Tibial nerve (tissue), 4 donors: ENCODE results near the gene SYP. TPM values are rescaled to one million over a fixed set of nuclear protein-coding genes. Genes with fewer than 3 reads are reported as not detected.
A peak's percentile ranks its signal among the peaks of the same experiment; 100 is the strongest.

Experiments
- DNase-seq, 2 donors: peaks; one replicate each; pipeline ENCODE4 v3.0.0-alpha.2; 2019; ENCODE audit warnings: low spot score in 2 of 2
- H3K27ac ChIP-seq, 4 donors: fragments of 200-600 bp; sonication (generic) in 3 of 4; one replicate each; pipeline ENCODE4 v1.5.1; 2017 to 2019; ENCODE audit warnings: mild to moderate bottlenecking in 1 of 4
- H3K27me3 ChIP-seq, 2 donors: fragments of 200-600 bp; sonication (generic) in 1 of 2; one replicate each; pipeline versions ENCODE4 v1.5.1 to v1.6.0; 2017 to 2019
- H3K36me3 ChIP-seq, 3 donors: fragments of 200-600 bp; sonication (generic); one replicate each; pipeline ENCODE4 v1.5.1; 2018 to 2019
- H3K4me1 ChIP-seq, 4 donors: fragments of 200-600 bp; sonication (generic) in 3 of 4; one replicate each; pipeline ENCODE4 v1.5.1; 2017 to 2019
- H3K4me3 ChIP-seq, 4 donors: fragments of 200-600 bp; sonication (generic) in 3 of 4; one replicate each; pipeline ENCODE4 v1.5.1; 2017 to 2019; ENCODE audit warnings: mild to moderate bottlenecking in 1 of 4, moderate library complexity in 1 of 4
- H3K9me3 ChIP-seq, 4 donors: fragments of 200-600 bp; sonication (generic) in 3 of 4; one replicate each; pipeline ENCODE4 v1.5.1; 2017 to 2019
- EP300 ChIP-seq, 2 donors: sonication (generic); formaldehyde crosslinking; IDR thresholded peaks; one replicate each; pipeline ENCODE4 v1.6.1; 2017; ENCODE audit warnings: antibody characterized with exemption in 2 of 2, mild to moderate bottlenecking in 1 of 2
- POLR2A ChIP-seq, 2 donors: fragments of 450-650 bp; IDR thresholded peaks; one replicate each; pipeline ENCODE4 v1.6.1; 2017; ENCODE audit warnings: antibody characterized with exemption in 2 of 2, mild to moderate bottlenecking in 2 of 2, moderate library complexity in 2 of 2
- WGBS, 2 donors: methylation state at CpG; one replicate each; pipeline ENCODE4 v1.1.5; 2018; 5-methylcytosine and 5-hydroxymethylcytosine counted together
- total RNA-seq, 4 donors: library from RNA; depleted of rRNA; stranded (reverse); fragments of >200 nt; gene quantifications; one replicate each; pipeline ENCODE4 v1.1.0, GENCODE V29; 2016
- TF ChIP-seq, protein P1 (sequence below), 5 experiments: fragments of 200-600 bp in 3 of 5; fragments of 450-650 bp in 2 of 5; sonication (generic) in 3 of 5; IDR thresholded peaks; one replicate each; pipeline ENCODE4 v1.5.1; 2016 to 2019; ENCODE audit warnings: antibody characterized with exemption in 5 of 5, mild to moderate bottlenecking in 3 of 5, moderate library complexity in 2 of 5

SYP gene
- total RNA-seq, 4 donors from 2014 or later = 3.1 to 9.9 (median 7.7) TPM

GRCh38 chrX:49177873-49178480, 22.0 kb downstream of the SYP start:
- no peaks in the 10 kb centered on the region for H3K27me3 ChIP-seq
- H3K27ac ChIP-seq = peak overlapping the region in 1 of 4 donors; percentile 37
- no peak for DNase-seq
- no peak overlapping the region for H3K4me3 ChIP-seq
- WGBS, 2 donors = 90 to 92% methylated on average over 8 to 17 of the region's 23 CpGs
- H3K4me1 ChIP-seq = peaks cover 0 to 2% (median under 1%) of the 10 kb centered on the region in 4 donors
- TF ChIP-seq, protein P1, sequence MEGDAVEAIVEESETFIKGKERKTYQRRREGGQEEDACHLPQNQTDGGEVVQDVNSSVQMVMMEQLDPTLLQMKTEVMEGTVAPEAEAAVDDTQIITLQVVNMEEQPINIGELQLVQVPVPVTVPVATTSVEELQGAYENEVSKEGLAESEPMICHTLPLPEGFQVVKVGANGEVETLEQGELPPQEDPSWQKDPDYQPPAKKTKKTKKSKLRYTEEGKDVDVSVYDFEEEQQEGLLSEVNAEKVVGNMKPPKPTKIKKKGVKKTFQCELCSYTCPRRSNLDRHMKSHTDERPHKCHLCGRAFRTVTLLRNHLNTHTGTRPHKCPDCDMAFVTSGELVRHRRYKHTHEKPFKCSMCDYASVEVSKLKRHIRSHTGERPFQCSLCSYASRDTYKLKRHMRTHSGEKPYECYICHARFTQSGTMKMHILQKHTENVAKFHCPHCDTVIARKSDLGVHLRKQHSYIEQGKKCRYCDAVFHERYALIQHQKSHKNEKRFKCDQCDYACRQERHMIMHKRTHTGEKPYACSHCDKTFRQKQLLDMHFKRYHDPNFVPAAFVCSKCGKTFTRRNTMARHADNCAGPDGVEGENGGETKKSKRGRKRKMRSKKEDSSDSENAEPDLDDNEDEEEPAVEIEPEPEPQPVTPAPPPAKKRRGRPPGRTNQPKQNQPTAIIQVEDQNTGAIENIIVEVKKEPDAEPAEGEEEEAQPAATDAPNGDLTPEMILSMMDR (IDR thresholded peaks at IDR 0.05) = no peak
- TF ChIP-seq POLR2A (IDR thresholded peaks at IDR 0.05) (no peak), EP300 (IDR thresholded peaks at IDR 0.05) (no peak)
- no peaks in the 10 kb centered on the region for H3K9me3 ChIP-seq
- H3K36me3 ChIP-seq = peaks cover 0 to 68% (median 0%) of the 10 kb centered on the region in 3 donors

DNA sequence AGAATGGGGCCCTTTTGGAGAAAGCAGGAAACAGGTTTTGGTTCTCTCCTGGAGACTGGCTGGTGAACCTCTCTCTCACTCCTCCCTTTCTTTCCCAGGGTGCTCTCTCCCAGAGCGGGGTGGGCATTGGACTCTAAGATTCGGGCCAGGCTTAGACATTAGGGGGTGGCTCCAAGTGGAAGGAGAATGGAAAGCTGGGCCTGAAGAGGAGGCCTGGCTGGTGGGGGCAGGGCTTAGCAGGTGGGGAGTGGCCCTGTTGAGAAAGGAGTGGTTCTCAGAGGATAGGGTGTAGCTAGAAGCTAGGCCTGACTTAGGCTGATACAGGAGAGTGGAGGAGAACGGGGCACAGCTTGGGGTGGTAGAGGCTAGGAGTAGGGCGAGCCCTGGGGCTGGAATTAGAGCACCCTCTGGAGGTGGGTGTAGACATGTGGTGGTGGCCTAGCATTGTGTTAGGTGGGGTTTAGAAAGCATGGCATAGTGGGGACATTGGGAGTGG, 22.6 kb downstream of the SYP start:
- DNase-seq = no peak
- H3K36me3 ChIP-seq = peaks cover 0 to 65% (median 0%) of the 10 kb centered on the region in 3 donors
- H3K9me3 ChIP-seq = no peaks in the 10 kb centered on the region
- peak overlapping the region in 2 of 4 donors; percentile 37 to 45 for H3K27ac ChIP-seq
- H3K27me3 ChIP-seq = no peaks in the 10 kb centered on the region
- TF ChIP-seq POLR2A (IDR thresholded peaks at IDR 0.05) (no peak), EP300 (IDR thresholded peaks at IDR 0.05) (no peak)
- TF ChIP-seq, protein P1 (IDR thresholded peaks at IDR 0.05) = no peak
- no peak overlapping the region for H3K4me3 ChIP-seq
- WGBS, 2 donors = 64 to 72% methylated on average over 4 of the region's 4 CpGs
- H3K4me1 ChIP-seq = peaks cover 0 to 5% (median 2%) of the 10 kb centered on the region in 4 donors

GRCh38 chrX:49176421-49177326, 23.3 kb downstream of the SYP start:
- no peak for DNase-seq
- H3K36me3 ChIP-seq = peaks cover 0 to 65% (median 0%) of the 10 kb centered on the region in 3 donors
- no peaks in the 10 kb centered on the region for H3K9me3 ChIP-seq
- peak overlapping the region in 2 of 4 donors; percentile 37 to 45 for H3K27ac ChIP-seq
- peaks cover 0 to 5% (median 2%) of the 10 kb centered on the region in 4 donors for H3K4me1 ChIP-seq
- H3K4me3 ChIP-seq = no peak overlapping the region
- WGBS, 2 donors = 63 to 70% methylated on average over 8 to 27 of the region's 27 CpGs
- H3K27me3 ChIP-seq = no peaks in the 10 kb centered on the region
- TF ChIP-seq, protein P1 (IDR thresholded peaks at IDR 0.05) = no peak
- TF ChIP-seq POLR2A (IDR thresholded peaks at IDR 0.05) = no peak
- no peak for TF ChIP-seq EP300 (IDR thresholded peaks at IDR 0.05)

DNA sequence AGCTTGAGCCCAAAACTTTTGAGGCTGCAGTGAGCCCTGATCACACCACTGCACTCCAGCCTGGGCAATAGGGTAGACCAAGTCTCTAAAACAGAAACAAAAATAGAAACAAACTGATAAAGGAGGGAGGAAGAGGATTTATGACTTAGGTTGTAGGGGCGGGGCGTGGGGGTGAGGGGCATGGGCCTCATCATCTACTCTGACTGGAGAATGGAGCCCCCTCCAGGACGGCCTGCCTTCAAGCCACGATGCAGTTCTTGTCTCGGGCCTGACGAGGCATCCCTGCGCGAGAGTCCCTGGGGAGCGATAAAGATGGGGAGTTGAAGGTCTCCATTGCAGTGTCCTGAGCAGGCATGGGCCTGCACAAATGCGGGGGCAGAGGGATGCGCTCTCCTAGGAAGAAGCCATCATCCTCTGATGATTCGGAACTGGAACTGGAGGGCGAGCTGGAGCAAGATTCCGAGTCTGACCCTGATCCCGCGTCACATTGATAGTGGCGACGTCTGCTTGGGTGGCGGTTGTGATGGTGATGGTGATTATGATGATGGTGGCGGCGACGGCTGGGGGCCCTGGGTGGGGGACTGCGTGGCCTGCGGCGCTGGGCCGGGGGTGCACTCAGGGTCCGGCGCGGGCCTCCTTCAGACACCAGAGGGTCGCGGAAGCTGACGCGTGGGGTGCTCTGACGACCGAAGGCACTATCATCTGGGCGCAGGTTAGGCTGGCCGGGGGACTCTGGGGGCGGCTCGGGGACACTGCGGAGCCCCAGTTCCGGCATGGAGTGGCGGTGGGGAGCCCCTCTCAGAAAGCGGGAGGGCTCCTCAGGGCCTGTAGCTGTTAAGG, 24.3 kb downstream of the SYP start:
- H3K36me3 ChIP-seq = peaks cover 0 to 65% (median 0%) of the 10 kb centered on the region in 3 donors
- 86 to 90% methylated on average over 30 to 43 of the region's 43 CpGs for WGBS, 2 donors
- H3K4me3 ChIP-seq = no peak overlapping the region
- H3K9me3 ChIP-seq = no peaks in the 10 kb centered on the region
- H3K27ac ChIP-seq = peak overlapping the region in 1 of 4 donors; percentile 37
- peaks cover 0 to 5% (median 2%) of the 10 kb centered on the region in 4 donors for H3K4me1 ChIP-seq
- no peaks in the 10 kb centered on the region for H3K27me3 ChIP-seq
- TF ChIP-seq EP300 (IDR thresholded peaks at IDR 0.05) = no peak
- TF ChIP-seq, protein P1 (IDR thresholded peaks at IDR 0.05) = no peak
- no peak for TF ChIP-seq POLR2A (IDR thresholded peaks at IDR 0.05)
- no peak for DNase-seq
